Ishikawa (cell line): ENCODE data around the gene UCKL1.

Source experiments
- CEBPB ChIP-seq: IDR thresholded peaks from 2 replicates; pipeline ENCODE4 v1.6.1; 2012
- CREB1 ChIP-seq: IDR thresholded peaks from 2 replicates; pipeline ENCODE4 v1.6.1; 2012; ENCODE audit warnings: low read depth
- EGR1 ChIP-seq: IDR thresholded peaks from 2 replicates; pipeline ENCODE4 v1.6.1; 2012
- EP300 ChIP-seq: IDR thresholded peaks from 2 replicates; pipeline ENCODE4 v1.6.1; 2012; ENCODE audit warnings: borderline replicate concordance
- FOXM1 ChIP-seq: IDR thresholded peaks from 2 replicates; pipeline ENCODE4 v1.6.1; 2012; ENCODE audit warnings: low read depth, borderline replicate concordance
- MAX ChIP-seq: IDR thresholded peaks from 2 replicates; pipeline ENCODE4 v1.6.1; 2012
- NFIC ChIP-seq: IDR thresholded peaks from 2 replicates; pipeline ENCODE4 v1.6.1; 2012
- RAD21 ChIP-seq: IDR thresholded peaks from 2 replicates; pipeline ENCODE4 v1.6.1; 2012; ENCODE audit warnings: low read depth
- REST ChIP-seq: IDR thresholded peaks from 2 replicates; pipeline ENCODE4 v1.6.1; 2012; ENCODE audit warnings: low read depth, mild to moderate bottlenecking
- TAF1 ChIP-seq: IDR thresholded peaks from 2 replicates; pipeline ENCODE4 v1.6.1; 2012; ENCODE audit warnings: low read depth, mild to moderate bottlenecking
- TCF12 ChIP-seq: IDR thresholded peaks from 2 replicates; pipeline ENCODE4 v1.6.1; 2012; ENCODE audit warnings: low read depth
- TEAD4 ChIP-seq: IDR thresholded peaks from 2 replicates; pipeline ENCODE4 v1.6.1; 2012
- USF1 ChIP-seq: IDR thresholded peaks from 2 replicates; pipeline ENCODE4 v1.6.1; 2012
- YY1 ChIP-seq: IDR thresholded peaks from 2 replicates; pipeline ENCODE4 v1.6.1; 2012; ENCODE audit warnings: low read depth
- ZBTB7A ChIP-seq: IDR thresholded peaks from 2 replicates; pipeline ENCODE4 v1.6.1; 2012; ENCODE audit warnings: low read depth

Gene UCKL1

GRCh38 chr20:63903796-63904561 is 52.2 kb downstream of the UCKL1 start:
- TF ChIP-seq EP300, result no peak
- no peak for TF ChIP-seq RAD21
- TF ChIP-seq TEAD4, result no peak
- no peak for TF ChIP-seq NFIC
- no peak for TF ChIP-seq MAX
- TF ChIP-seq ZBTB7A, result no peak
- TF ChIP-seq TAF1, result no peak
- no peak for TF ChIP-seq TCF12
- no peak for TF ChIP-seq CEBPB
- TF ChIP-seq FOXM1, result no peak
- TF ChIP-seq YY1, result no peak
- no peak for TF ChIP-seq CREB1
- no peak for TF ChIP-seq REST
- no peak for TF ChIP-seq EGR1
- TF ChIP-seq USF1, result no peak

- TF ChIP-seq CEBPB, result no peak
- TF ChIP-seq RAD21, result no peak
- TF ChIP-seq MAX, result no peak
- TF ChIP-seq TCF12, result no peak
- no peak for TF ChIP-seq EP300
- TF ChIP-seq FOXM1, result no peak
- TF ChIP-seq YY1, result no peak
- no peak for TF ChIP-seq NFIC
- TF ChIP-seq USF1, result no peak
- no peak for TF ChIP-seq TAF1
- no peak for TF ChIP-seq CREB1
- no peak for TF ChIP-seq ZBTB7A
- no peak for TF ChIP-seq REST
- no peak for TF ChIP-seq TEAD4
- TF ChIP-seq EGR1, result no peak
Measured at GRCh38 chr20:63900413-63900812, 55.8 kb downstream of the UCKL1 start.

- TF ChIP-seq REST, result no peak
- TF ChIP-seq TAF1, result no peak
- no peak for TF ChIP-seq FOXM1
- TF ChIP-seq YY1, result no peak
- no peak for TF ChIP-seq CREB1
- no peak for TF ChIP-seq NFIC
- TF ChIP-seq RAD21, result no peak
- no peak for TF ChIP-seq TEAD4
- TF ChIP-seq EGR1, result no peak
Measured at GRCh38 chr20:63898882-63899558, 57.2 kb downstream of the UCKL1 start.

GRCh38 chr20:63897978-63898561 is 58.1 kb downstream of the UCKL1 start:
- TF ChIP-seq ZBTB7A (no peak), TEAD4 (no peak), CREB1 (no peak), FOXM1 (no peak), EP300 (no peak), REST (no peak), MAX (no peak), EGR1 (no peak), TCF12 (no peak), USF1 (no peak), NFIC (no peak)
